ENCODE data around the gene IGSF23. TPM values are rescaled to one million over a fixed set of nuclear protein-coding genes. Genes with fewer than 3 reads are reported as not detected.

The IGSF23 gene
- total and polyA plus RNA-seq, 2 of the 13 experiments (the other 11 are each of a cell fraction or from before 2014, with no cell fraction given): 2.3 to 8.8 TPM

DNA sequence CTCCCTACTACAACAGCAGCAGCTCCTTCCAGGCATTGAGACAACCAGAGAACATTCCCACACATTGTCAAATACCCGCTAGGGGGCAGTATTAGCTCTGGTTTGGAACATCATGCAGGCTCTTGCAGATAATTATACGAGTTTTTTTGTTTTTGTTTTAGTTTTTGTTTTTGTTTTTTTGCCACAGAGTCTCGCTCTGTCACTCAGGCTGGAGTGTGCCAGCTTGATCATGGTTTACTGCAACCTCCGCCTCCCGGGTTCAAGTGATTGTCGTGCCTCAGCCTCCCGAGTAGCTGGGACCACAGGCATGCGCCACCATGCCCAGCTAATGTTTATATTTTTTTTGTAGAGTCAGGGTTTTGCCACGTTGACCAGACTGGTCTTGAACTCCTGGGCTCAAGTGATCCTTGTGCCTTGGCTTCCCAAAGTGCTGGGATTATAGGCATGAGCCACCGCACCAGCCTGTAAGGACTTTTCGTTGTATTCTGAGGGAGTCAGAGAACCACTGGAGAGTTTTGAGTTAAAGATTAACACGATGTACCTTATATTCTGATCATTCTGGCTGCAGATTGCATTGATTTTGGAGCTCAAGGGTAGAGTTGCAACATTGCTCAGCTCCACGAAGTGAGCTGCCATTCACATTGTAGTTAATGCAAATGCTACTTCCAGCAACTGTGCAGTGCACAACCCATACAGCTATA lies 42.2 kb upstream of the IGSF23 start (continued):
- TF ChIP-seq, protein P1, sequence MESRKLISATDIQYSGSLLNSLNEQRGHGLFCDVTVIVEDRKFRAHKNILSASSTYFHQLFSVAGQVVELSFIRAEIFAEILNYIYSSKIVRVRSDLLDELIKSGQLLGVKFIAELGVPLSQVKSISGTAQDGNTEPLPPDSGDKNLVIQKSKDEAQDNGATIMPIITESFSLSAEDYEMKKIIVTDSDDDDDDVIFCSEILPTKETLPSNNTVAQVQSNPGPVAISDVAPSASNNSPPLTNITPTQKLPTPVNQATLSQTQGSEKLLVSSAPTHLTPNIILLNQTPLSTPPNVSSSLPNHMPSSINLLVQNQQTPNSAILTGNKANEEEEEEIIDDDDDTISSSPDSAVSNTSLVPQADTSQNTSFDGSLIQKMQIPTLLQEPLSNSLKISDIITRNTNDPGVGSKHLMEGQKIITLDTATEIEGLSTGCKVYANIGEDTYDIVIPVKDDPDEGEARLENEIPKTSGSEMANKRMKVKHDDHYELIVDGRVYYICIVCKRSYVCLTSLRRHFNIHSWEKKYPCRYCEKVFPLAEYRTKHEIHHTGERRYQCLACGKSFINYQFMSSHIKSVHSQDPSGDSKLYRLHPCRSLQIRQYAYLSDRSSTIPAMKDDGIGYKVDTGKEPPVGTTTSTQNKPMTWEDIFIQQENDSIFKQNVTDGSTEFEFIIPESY (CRISPR knock-in tag; IDR thresholded peaks at IDR 0.05): 0 out of 2 replicates have a peak, but pooled peaks have one; percentile 3
- TF ChIP-seq ASH2L (IDR thresholded peaks at IDR 0.05; ENCODE audit: insufficient read length, low read depth, low read length) (peak; percentile 46), ZSCAN22 (CRISPR knock-in tag; IDR thresholded peaks at IDR 0.05) (no peak), REPIN1 (CRISPR knock-in tag; IDR thresholded peaks at IDR 0.05; ENCODE audit: borderline replicate concordance, low read depth) (peak; percentile 23; the same call in 1 of the 2 replicates), ZNF674 (CRISPR knock-in tag; IDR thresholded peaks at IDR 0.05; ENCODE audit: low read depth) (no peak), ZNF354B (CRISPR knock-in tag; IDR thresholded peaks at IDR 0.05) (no peak), SAP130 (CRISPR knock-in tag; IDR thresholded peaks at IDR 0.05; ENCODE audit: low read depth) (peak; percentile 57), PAF1 (CRISPR knock-in tag; IDR thresholded peaks at IDR 0.05) (no peak)
- TF ChIP-seq, protein P2, sequence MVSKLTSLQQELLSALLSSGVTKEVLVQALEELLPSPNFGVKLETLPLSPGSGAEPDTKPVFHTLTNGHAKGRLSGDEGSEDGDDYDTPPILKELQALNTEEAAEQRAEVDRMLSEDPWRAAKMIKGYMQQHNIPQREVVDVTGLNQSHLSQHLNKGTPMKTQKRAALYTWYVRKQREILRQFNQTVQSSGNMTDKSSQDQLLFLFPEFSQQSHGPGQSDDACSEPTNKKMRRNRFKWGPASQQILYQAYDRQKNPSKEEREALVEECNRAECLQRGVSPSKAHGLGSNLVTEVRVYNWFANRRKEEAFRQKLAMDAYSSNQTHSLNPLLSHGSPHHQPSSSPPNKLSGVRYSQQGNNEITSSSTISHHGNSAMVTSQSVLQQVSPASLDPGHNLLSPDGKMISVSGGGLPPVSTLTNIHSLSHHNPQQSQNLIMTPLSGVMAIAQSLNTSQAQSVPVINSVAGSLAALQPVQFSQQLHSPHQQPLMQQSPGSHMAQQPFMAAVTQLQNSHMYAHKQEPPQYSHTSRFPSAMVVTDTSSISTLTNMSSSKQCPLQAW (CRISPR knock-in tag; IDR thresholded peaks at IDR 0.05): peak; percentile 82
- TF ChIP-seq, protein P3, sequence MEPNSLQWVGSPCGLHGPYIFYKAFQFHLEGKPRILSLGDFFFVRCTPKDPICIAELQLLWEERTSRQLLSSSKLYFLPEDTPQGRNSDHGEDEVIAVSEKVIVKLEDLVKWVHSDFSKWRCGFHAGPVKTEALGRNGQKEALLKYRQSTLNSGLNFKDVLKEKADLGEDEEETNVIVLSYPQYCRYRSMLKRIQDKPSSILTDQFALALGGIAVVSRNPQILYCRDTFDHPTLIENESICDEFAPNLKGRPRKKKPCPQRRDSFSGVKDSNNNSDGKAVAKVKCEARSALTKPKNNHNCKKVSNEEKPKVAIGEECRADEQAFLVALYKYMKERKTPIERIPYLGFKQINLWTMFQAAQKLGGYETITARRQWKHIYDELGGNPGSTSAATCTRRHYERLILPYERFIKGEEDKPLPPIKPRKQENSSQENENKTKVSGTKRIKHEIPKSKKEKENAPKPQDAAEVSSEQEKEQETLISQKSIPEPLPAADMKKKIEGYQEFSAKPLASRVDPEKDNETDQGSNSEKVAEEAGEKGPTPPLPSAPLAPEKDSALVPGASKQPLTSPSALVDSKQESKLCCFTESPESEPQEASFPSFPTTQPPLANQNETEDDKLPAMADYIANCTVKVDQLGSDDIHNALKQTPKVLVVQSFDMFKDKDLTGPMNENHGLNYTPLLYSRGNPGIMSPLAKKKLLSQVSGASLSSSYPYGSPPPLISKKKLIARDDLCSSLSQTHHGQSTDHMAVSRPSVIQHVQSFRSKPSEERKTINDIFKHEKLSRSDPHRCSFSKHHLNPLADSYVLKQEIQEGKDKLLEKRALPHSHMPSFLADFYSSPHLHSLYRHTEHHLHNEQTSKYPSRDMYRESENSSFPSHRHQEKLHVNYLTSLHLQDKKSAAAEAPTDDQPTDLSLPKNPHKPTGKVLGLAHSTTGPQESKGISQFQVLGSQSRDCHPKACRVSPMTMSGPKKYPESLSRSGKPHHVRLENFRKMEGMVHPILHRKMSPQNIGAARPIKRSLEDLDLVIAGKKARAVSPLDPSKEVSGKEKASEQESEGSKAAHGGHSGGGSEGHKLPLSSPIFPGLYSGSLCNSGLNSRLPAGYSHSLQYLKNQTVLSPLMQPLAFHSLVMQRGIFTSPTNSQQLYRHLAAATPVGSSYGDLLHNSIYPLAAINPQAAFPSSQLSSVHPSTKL (CRISPR knock-in tag; IDR thresholded peaks at IDR 0.05): peak; percentile 74
- TF ChIP-seq, protein P4, sequence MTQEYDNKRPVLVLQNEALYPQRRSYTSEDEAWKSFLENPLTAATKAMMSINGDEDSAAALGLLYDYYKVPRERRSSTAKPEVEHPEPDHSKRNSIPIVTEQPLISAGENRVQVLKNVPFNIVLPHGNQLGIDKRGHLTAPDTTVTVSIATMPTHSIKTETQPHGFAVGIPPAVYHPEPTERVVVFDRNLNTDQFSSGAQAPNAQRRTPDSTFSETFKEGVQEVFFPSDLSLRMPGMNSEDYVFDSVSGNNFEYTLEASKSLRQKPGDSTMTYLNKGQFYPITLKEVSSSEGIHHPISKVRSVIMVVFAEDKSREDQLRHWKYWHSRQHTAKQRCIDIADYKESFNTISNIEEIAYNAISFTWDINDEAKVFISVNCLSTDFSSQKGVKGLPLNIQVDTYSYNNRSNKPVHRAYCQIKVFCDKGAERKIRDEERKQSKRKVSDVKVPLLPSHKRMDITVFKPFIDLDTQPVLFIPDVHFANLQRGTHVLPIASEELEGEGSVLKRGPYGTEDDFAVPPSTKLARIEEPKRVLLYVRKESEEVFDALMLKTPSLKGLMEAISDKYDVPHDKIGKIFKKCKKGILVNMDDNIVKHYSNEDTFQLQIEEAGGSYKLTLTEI (CRISPR knock-in tag; conservative IDR thresholded peaks at IDR 0.05): no peak
- TF ChIP-seq, protein P5, sequence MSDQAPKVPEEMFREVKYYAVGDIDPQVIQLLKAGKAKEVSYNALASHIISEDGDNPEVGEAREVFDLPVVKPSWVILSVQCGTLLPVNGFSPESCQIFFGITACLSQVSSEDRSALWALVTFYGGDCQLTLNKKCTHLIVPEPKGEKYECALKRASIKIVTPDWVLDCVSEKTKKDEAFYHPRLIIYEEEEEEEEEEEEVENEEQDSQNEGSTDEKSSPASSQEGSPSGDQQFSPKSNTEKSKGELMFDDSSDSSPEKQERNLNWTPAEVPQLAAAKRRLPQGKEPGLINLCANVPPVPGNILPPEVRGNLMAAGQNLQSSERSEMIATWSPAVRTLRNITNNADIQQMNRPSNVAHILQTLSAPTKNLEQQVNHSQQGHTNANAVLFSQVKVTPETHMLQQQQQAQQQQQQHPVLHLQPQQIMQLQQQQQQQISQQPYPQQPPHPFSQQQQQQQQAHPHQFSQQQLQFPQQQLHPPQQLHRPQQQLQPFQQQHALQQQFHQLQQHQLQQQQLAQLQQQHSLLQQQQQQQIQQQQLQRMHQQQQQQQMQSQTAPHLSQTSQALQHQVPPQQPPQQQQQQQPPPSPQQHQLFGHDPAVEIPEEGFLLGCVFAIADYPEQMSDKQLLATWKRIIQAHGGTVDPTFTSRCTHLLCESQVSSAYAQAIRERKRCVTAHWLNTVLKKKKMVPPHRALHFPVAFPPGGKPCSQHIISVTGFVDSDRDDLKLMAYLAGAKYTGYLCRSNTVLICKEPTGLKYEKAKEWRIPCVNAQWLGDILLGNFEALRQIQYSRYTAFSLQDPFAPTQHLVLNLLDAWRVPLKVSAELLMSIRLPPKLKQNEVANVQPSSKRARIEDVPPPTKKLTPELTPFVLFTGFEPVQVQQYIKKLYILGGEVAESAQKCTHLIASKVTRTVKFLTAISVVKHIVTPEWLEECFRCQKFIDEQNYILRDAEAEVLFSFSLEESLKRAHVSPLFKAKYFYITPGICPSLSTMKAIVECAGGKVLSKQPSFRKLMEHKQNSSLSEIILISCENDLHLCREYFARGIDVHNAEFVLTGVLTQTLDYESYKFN (CRISPR knock-in tag; conservative IDR thresholded peaks at IDR 0.05): peak; percentile 85
- TF ChIP-seq, protein P6, sequence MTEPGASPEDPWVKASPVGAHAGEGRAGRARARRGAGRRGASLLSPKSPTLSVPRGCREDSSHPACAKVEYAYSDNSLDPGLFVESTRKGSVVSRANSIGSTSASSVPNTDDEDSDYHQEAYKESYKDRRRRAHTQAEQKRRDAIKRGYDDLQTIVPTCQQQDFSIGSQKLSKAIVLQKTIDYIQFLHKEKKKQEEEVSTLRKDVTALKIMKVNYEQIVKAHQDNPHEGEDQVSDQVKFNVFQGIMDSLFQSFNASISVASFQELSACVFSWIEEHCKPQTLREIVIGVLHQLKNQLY (CRISPR knock-in tag; IDR thresholded peaks at IDR 0.05): no peak
